GM12878 (cell line): ENCODE data around the gene MYOM1.

Experiments used
- CEBPZ ChIP-seq: fragments of 150-350 bp; IDR thresholded peaks from 2 replicates; pipeline ENCODE4 v1.6.1; 2016; ENCODE audit warnings: low read depth, low read length
- CHD2 ChIP-seq: IDR thresholded peaks from 2 replicates; pipeline ENCODE4 v1.6.1; 2011; ENCODE audit warnings: low read depth, low read length, improper control_type of control experiment, borderline replicate concordance
- CTCF ChIP-seq, 3 experiments: IDR thresholded peaks in 2 of 3; conservative IDR thresholded peaks in 1 of 3; 2 replicates each; pipeline ENCODE4 v1.5.1; 2011; ENCODE audit warnings: low read depth in 3 of 3, low read length in 3 of 3, mild to moderate bottlenecking in 3 of 3, control low read depth in 2 of 3, moderate library complexity in 2 of 3, inconsistent platforms in 1 of 3, mixed read lengths in 1 of 3; ENCODE audit not compliant: control insufficient read depth in 2 of 3, insufficient read depth in 1 of 3; ENCODE audit errors: extremely low read depth in 1 of 3
- EZH2 ChIP-seq: IDR thresholded peaks from 2 replicates; pipeline ENCODE4 v1.6.1; 2012; ENCODE audit warnings: low read depth, mild to moderate bottlenecking, control low read depth, inconsistent platforms, low read length, borderline replicate concordance; ENCODE audit not compliant: control insufficient read depth
- FOXM1 ChIP-seq: IDR thresholded peaks from 2 replicates; pipeline ENCODE4 v1.6.1; 2012; ENCODE audit warnings: low read depth, mild to moderate bottlenecking, inconsistent platforms, low read length, moderate library complexity
- JUND ChIP-seq: IDR thresholded peaks from 2 replicates; pipeline ENCODE4 v1.6.1; 2012; ENCODE audit warnings: low read depth, mild to moderate bottlenecking, low read length, improper control_type of control experiment, moderate library complexity
- NFXL1 ChIP-seq: fragments of 450-650 bp; IDR thresholded peaks from 2 replicates; pipeline ENCODE4 v1.6.1; 2017; ENCODE audit warnings: antibody characterized with exemption, mild to moderate bottlenecking, borderline replicate concordance
- PAX8 ChIP-seq: fragments of 450-650 bp; IDR thresholded peaks from 2 replicates; pipeline ENCODE4 v1.6.1; 2017; ENCODE audit warnings: mild to moderate bottlenecking, moderate library complexity
- PML ChIP-seq: IDR thresholded peaks from 2 replicates; pipeline ENCODE4 v1.6.1; 2012; ENCODE audit warnings: low read length, inconsistent platforms
- POLR2A ChIP-seq: IDR thresholded peaks from 2 replicates; pipeline ENCODE4 v1.6.1; 2011; ENCODE audit warnings: low read depth, mild to moderate bottlenecking, low read length
- SMC3 ChIP-seq: IDR thresholded peaks from 2 replicates; pipeline ENCODE4 v1.6.1; 2011; ENCODE audit warnings: low read length, improper control_type of control experiment, borderline replicate concordance
- TCF12 ChIP-seq: IDR thresholded peaks from 2 replicates; pipeline ENCODE4 v1.6.1; 2011; ENCODE audit warnings: low read depth, mild to moderate bottlenecking, low read length
- USF2 ChIP-seq: IDR thresholded peaks from 2 replicates; pipeline ENCODE4 v1.6.1; 2011; ENCODE audit warnings: low read depth, low read length, improper control_type of control experiment, borderline replicate concordance
- ZNF274 ChIP-seq: IDR thresholded peaks from one replicate; pipeline ENCODE4 v1.8.0; 2011; ENCODE audit not compliant: insufficient read length, insufficient read depth

GRCh38 chr18:3097082-3097481 is 122.7 kb downstream of the MYOM1 start:
- TF ChIP-seq CTCF (IDR thresholded peaks at IDR 0.05 in 2 of 3, conservative IDR thresholded peaks at IDR 0.05 in 1 of 3; ENCODE audit: control insufficient read depth in 2 of 3, extremely low read depth in 1 of 3, insufficient read depth in 1 of 3, low read depth in 3 of 3, low read length in 3 of 3) = no peak
- TF ChIP-seq FOXM1 = no peak
- no peak for TF ChIP-seq EZH2
- TF ChIP-seq PML = no peak
- no peak for TF ChIP-seq JUND
- no peak for TF ChIP-seq TCF12
- no peak for TF ChIP-seq CEBPZ
- TF ChIP-seq POLR2A = no peak
- no peak for TF ChIP-seq USF2
- no peak for TF ChIP-seq NFXL1
- no peak for TF ChIP-seq PAX8
- TF ChIP-seq CHD2 = no peak
- no peak for TF ChIP-seq SMC3
- TF ChIP-seq ZNF274 = no peak
